K562 (cell line): ENCODE data around the gene FCRL1. TPM values are rescaled to one million over a fixed set of nuclear protein-coding genes. Genes with fewer than 3 reads are reported as not detected.

ENCODE experiments used
- GTF2E2 ChIP-seq: fragments of 200-800 bp; sonication (Bioruptor generic); IDR thresholded peaks from 2 replicates; pipeline ENCODE4 v1.6.1; 2016; ENCODE audit warnings: missing genetic modification characterization, missing compliant biosample characterization
- HMGN3 ChIP-seq: IDR thresholded peaks from 2 replicates; pipeline ENCODE4 v1.6.1; 2011; ENCODE audit warnings: borderline replicate concordance, low read depth, mild to moderate bottlenecking, mixed read lengths, low read length; ENCODE audit not compliant: insufficient read length; ENCODE audit errors: extremely low read depth
- JUND ChIP-seq, 2 experiments: IDR thresholded peaks; 2 replicates in 1 of 2; 3 replicates in 1 of 2; pipeline ENCODE4 v1.6.1; 2011; ENCODE audit warnings: borderline replicate concordance in 2 of 2, low read depth in 2 of 2, low read length in 2 of 2, improper control_type of control experiment in 1 of 2, missing biosample characterization in 1 of 2, missing genetic modification characterization in 1 of 2, missing genetic modification reagents in 1 of 2
- MEIS2 ChIP-seq: fragments of 450-650 bp; IDR thresholded peaks from 2 replicates; pipeline ENCODE4 v1.6.1; 2014; ENCODE audit warnings: mild to moderate bottlenecking; ENCODE audit not compliant: partially characterized antibody
- PHF21A ChIP-seq: fragments of 450-650 bp; IDR thresholded peaks from 2 replicates; pipeline ENCODE4 v1.6.1; 2017; ENCODE audit warnings: low read depth, borderline replicate concordance
- RBM14 ChIP-seq: fragments of 200-400 bp; formaldehyde crosslinking; IDR thresholded peaks from 2 replicates; pipeline ENCODE4 v1.6.1; 2018; ENCODE audit warnings: low read depth, mild to moderate bottlenecking, low read length, moderate library complexity, borderline replicate concordance; ENCODE audit not compliant: insufficient read depth
- ZNF511 ChIP-seq: sonication (generic); formaldehyde crosslinking; IDR thresholded peaks from 2 replicates; pipeline ENCODE4 v1.8.0; 2022; ENCODE audit warnings: mild to moderate bottlenecking, missing genetic modification reagents
- ZNF609 ChIP-seq: sonication (generic); formaldehyde crosslinking; IDR thresholded peaks from 2 replicates; pipeline ENCODE4 v1.8.1; 2023; ENCODE audit warnings: missing genetic modification reagents, mild to moderate bottlenecking, borderline replicate concordance
- polyA plus RNA-seq, 8 experiments: library from polyadenylated mRNA; depleted of rRNA in 4 of 8; stranded (reverse) in 5 of 8; unstranded in 3 of 8; fragments of >200 nt; fragmentation: Nextera tagmentation in 2 of 8; fragmentation: Illumina TruSeq in 1 of 8; extraction: Ambion mirVana in 2 of 8; extraction: Trizol in 1 of 8; gene quantifications; 2 replicates each; pipeline versions ENCODE4 v1.2.1 to v1.2.3, GENCODE V29; 2011 to 2014; ENCODE audit warnings: inconsistent platforms in 1 of 8, missing spikeins in 1 of 8
- total RNA-seq, 7 experiments: library from RNA; depleted of rRNA in 6 of 7; stranded (reverse); fragments of >200 nt in 6 of 7; fragmentation: Illumina TruSeq in 2 of 7; extraction: Trizol in 2 of 7; gene quantifications; 2 replicates each; pipeline versions ENCODE4 v1.2.1 to v1.2.3, GENCODE V29; 2011 to 2021; ENCODE audit warnings: low replicate concordance in 1 of 7
- TF ChIP-seq, protein P1 (sequence below), 2 experiments: fragments of 450-650 bp in 1 of 2; sonication (generic) in 1 of 2; formaldehyde crosslinking; conservative IDR thresholded peaks; 2 replicates each; pipeline versions ENCODE4 v1.4.0 to v1.8.1; 2020 to 2022; ENCODE audit warnings: mild to moderate bottlenecking in 1 of 2, missing genetic modification reagents in 1 of 2
- TF ChIP-seq, protein P2 (sequence below): fragments of 250-450 bp; sonication (Bioruptor Pico); IDR thresholded peaks from 2 replicates; pipeline ENCODE4 v1.5.0; 2022; ENCODE audit warnings: mild to moderate bottlenecking

FCRL1 gene
- total and polyA plus RNA-seq, 9 of the 15 experiments (the other 6 are each of a cell fraction or from before 2014, with no cell fraction given) = not detected

- no peak for TF ChIP-seq HMGN3
- TF ChIP-seq, protein P1, sequence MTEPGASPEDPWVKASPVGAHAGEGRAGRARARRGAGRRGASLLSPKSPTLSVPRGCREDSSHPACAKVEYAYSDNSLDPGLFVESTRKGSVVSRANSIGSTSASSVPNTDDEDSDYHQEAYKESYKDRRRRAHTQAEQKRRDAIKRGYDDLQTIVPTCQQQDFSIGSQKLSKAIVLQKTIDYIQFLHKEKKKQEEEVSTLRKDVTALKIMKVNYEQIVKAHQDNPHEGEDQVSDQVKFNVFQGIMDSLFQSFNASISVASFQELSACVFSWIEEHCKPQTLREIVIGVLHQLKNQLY (CRISPR knock-in tag; conservative IDR thresholded peaks at IDR 0.05) = no peak
- no peak for TF ChIP-seq PHF21A
- TF ChIP-seq GTF2E2 (tag) = no peak
- TF ChIP-seq ZNF609 (CRISPR knock-in tag) = no peak
- no peak for TF ChIP-seq ZNF511 (CRISPR knock-in tag)
- TF ChIP-seq, protein P2, sequence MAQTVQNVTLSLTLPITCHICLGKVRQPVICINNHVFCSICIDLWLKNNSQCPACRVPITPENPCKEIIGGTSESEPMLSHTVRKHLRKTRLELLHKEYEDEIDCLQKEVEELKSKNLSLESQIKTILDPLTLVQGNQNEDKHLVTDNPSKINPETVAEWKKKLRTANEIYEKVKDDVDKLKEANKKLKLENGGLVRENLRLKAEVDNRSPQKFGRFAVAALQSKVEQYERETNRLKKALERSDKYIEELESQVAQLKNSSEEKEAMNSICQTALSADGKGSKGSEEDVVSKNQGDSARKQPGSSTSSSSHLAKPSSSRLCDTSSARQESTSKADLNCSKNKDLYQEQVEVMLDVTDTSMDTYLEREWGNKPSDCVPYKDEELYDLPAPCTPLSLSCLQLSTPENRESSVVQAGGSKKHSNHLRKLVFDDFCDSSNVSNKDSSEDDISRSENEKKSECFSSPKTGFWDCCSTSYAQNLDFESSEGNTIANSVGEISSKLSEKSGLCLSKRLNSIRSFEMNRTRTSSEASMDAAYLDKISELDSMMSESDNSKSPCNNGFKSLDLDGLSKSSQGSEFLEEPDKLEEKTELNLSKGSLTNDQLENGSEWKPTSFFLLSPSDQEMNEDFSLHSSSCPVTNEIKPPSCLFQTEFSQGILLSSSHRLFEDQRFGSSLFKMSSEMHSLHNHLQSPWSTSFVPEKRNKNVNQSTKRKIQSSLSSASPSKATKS (CRISPR knock-in tag) = no peak
- TF ChIP-seq JUND (IDR thresholded peaks at IDR 0.05; ENCODE audit: borderline replicate concordance, low read depth, low read length) = no peak
- TF ChIP-seq JUND (tag; IDR thresholded peaks at IDR 0.05; ENCODE audit: borderline replicate concordance, low read depth, low read length) = no peak
- no peak for TF ChIP-seq RBM14
- no peak for TF ChIP-seq MEIS2
These were observed 11.0 kb upstream of the FCRL1 start (continued) for GRCh38 chr1:157830887-157831286.
